Measurements from ENCODE around the gene EEF1AKMT4. TPM values are rescaled to one million over a fixed set of nuclear protein-coding genes. Genes with fewer than 3 reads are reported as not detected.

The EEF1AKMT4 gene
- total and polyA plus RNA-seq, 2 of the 8 experiments (the other 6 are each of a cell fraction or from before 2014, with no cell fraction given) = 9.3 to 30.1 TPM

DNA sequence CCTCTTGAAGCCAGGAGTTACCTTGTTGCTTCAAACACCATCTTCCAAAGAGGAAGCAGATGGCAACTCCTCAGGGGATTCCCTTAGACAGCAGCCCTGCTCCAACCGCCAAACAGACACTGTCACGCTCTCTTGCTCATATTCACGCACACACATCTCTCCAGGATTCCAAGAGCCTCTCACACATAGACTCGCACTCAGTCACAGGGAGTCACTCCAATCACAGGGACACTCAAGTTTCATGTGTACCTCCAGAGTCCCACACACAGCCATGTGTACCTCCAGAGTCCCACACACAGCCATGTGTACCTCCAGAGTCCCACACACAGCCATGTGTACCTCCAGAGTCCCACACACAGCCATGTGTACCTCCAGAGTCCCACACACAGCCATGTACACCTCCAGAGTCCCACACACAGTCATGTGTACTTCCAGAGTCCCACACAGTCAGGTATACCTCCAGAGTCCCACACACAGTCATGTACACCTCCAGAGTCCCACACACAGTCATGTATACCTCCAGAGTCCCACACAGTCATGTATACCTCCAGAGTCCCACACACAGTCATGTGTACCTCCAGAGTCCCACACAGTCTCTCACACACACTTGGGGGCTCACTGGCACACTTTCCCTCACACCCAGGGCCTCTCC is 14.0 kb upstream of the EEF1AKMT4 start (continued):
- TF ChIP-seq ASH2L (IDR thresholded peaks at IDR 0.05; ENCODE audit: low read length) (no peak), TAF1 (IDR thresholded peaks at IDR 0.05; ENCODE audit: low read depth, low read length) (no peak), JUND (IDR thresholded peaks at IDR 0.05; ENCODE audit: low read length) (no peak)
- TF ChIP-seq, protein P1, sequence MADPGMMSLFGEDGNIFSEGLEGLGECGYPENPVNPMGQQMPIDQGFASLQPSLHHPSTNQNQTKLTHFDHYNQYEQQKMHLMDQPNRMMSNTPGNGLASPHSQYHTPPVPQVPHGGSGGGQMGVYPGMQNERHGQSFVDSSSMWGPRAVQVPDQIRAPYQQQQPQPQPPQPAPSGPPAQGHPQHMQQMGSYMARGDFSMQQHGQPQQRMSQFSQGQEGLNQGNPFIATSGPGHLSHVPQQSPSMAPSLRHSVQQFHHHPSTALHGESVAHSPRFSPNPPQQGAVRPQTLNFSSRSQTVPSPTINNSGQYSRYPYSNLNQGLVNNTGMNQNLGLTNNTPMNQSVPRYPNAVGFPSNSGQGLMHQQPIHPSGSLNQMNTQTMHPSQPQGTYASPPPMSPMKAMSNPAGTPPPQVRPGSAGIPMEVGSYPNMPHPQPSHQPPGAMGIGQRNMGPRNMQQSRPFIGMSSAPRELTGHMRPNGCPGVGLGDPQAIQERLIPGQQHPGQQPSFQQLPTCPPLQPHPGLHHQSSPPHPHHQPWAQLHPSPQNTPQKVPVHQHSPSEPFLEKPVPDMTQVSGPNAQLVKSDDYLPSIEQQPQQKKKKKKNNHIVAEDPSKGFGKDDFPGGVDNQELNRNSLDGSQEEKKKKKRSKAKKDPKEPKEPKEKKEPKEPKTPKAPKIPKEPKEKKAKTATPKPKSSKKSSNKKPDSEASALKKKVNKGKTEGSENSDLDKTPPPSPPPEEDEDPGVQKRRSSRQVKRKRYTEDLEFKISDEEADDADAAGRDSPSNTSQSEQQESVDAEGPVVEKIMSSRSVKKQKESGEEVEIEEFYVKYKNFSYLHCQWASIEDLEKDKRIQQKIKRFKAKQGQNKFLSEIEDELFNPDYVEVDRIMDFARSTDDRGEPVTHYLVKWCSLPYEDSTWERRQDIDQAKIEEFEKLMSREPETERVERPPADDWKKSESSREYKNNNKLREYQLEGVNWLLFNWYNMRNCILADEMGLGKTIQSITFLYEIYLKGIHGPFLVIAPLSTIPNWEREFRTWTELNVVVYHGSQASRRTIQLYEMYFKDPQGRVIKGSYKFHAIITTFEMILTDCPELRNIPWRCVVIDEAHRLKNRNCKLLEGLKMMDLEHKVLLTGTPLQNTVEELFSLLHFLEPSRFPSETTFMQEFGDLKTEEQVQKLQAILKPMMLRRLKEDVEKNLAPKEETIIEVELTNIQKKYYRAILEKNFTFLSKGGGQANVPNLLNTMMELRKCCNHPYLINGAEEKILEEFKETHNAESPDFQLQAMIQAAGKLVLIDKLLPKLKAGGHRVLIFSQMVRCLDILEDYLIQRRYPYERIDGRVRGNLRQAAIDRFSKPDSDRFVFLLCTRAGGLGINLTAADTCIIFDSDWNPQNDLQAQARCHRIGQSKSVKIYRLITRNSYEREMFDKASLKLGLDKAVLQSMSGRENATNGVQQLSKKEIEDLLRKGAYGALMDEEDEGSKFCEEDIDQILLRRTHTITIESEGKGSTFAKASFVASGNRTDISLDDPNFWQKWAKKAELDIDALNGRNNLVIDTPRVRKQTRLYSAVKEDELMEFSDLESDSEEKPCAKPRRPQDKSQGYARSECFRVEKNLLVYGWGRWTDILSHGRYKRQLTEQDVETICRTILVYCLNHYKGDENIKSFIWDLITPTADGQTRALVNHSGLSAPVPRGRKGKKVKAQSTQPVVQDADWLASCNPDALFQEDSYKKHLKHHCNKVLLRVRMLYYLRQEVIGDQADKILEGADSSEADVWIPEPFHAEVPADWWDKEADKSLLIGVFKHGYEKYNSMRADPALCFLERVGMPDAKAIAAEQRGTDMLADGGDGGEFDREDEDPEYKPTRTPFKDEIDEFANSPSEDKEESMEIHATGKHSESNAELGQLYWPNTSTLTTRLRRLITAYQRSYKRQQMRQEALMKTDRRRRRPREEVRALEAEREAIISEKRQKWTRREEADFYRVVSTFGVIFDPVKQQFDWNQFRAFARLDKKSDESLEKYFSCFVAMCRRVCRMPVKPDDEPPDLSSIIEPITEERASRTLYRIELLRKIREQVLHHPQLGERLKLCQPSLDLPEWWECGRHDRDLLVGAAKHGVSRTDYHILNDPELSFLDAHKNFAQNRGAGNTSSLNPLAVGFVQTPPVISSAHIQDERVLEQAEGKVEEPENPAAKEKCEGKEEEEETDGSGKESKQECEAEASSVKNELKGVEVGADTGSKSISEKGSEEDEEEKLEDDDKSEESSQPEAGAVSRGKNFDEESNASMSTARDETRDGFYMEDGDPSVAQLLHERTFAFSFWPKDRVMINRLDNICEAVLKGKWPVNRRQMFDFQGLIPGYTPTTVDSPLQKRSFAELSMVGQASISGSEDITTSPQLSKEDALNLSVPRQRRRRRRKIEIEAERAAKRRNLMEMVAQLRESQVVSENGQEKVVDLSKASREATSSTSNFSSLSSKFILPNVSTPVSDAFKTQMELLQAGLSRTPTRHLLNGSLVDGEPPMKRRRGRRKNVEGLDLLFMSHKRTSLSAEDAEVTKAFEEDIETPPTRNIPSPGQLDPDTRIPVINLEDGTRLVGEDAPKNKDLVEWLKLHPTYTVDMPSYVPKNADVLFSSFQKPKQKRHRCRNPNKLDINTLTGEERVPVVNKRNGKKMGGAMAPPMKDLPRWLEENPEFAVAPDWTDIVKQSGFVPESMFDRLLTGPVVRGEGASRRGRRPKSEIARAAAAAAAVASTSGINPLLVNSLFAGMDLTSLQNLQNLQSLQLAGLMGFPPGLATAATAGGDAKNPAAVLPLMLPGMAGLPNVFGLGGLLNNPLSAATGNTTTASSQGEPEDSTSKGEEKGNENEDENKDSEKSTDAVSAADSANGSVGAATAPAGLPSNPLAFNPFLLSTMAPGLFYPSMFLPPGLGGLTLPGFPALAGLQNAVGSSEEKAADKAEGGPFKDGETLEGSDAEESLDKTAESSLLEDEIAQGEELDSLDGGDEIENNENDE (IDR thresholded peaks at IDR 0.05; ENCODE audit: insufficient replicate concordance, low read length) = no peak

Data from H1 (cell line).